Renal pelvis (tissue), 12 donors: ENCODE measurements around the gene ZDHHC18. TPM values are rescaled to one million over a fixed set of nuclear protein-coding genes. Genes with fewer than 3 reads are reported as not detected.

Source experiments
- DNase-seq: peaks from one replicate; pipeline ENCODE4 v3.0.0-alpha.2; 2013
- long read RNA-seq, 16 experiments: transcript quantifications; one replicate each; lab custom pipeline, GENCODE V29; 2026
- polyA plus RNA-seq, 3 donors: library from polyadenylated mRNA; unstranded; fragments of 120-200 nt; gene quantifications; one replicate each; pipeline ENCODE4 v1.2.1, GENCODE V29; 2013; ENCODE audit not compliant: insufficient read length in 3 of 3

ZDHHC18 gene, protein sequence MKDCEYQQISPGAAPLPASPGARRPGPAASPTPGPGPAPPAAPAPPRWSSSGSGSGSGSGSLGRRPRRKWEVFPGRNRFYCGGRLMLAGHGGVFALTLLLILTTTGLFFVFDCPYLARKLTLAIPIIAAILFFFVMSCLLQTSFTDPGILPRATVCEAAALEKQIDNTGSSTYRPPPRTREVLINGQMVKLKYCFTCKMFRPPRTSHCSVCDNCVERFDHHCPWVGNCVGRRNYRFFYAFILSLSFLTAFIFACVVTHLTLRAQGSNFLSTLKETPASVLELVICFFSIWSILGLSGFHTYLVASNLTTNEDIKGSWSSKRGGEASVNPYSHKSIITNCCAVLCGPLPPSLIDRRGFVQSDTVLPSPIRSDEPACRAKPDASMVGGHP
- 10 to 100 TPM; 22.9 to 25.9 (median 25.4) TPM for polyA plus RNA-seq
- long read RNA-seq, donor 1, full-length matches to known transcripts: 6 of 15 reads
- long read RNA-seq, donor 1, partial matches to known transcripts: 9 of 15 reads
- long read RNA-seq, donor 1, other reads (novel, unspliced or antisense): 0 of 15 reads
- long read RNA-seq, donor 2, full-length matches to known transcripts: 3 of 3 reads
- long read RNA-seq, donor 2, partial matches to known transcripts: 0 of 3 reads
- long read RNA-seq, donor 2, other reads (novel, unspliced or antisense): 0 of 3 reads
- long read RNA-seq, donor 3, full-length matches to known transcripts: 7 of 25 reads
- long read RNA-seq, donor 3, partial matches to known transcripts: 18 of 25 reads
- long read RNA-seq, donor 3, other reads (novel, unspliced or antisense): 0 of 25 reads
- long read RNA-seq, donor 4, full-length matches to known transcripts: 2 of 2 reads
- long read RNA-seq, donor 4, partial matches to known transcripts: 0 of 2 reads
- long read RNA-seq, donor 4, other reads (novel, unspliced or antisense): 0 of 2 reads
- long read RNA-seq, donor 5, full-length matches to known transcripts: 5 of 5 reads
- long read RNA-seq, donor 5, partial matches to known transcripts: 0 of 5 reads
- long read RNA-seq, donor 5, other reads (novel, unspliced or antisense): 0 of 5 reads
- long read RNA-seq, donor 6, full-length matches to known transcripts: 4 of 4 reads
- long read RNA-seq, donor 6, partial matches to known transcripts: 0 of 4 reads
- long read RNA-seq, donor 6, other reads (novel, unspliced or antisense): 0 of 4 reads
- long read RNA-seq, donor 7, full-length matches to known transcripts: 6 of 6 reads
- long read RNA-seq, donor 7, partial matches to known transcripts: 0 of 6 reads
- long read RNA-seq, donor 7, other reads (novel, unspliced or antisense): 0 of 6 reads
- long read RNA-seq, donor 8, full-length matches to known transcripts: 4 of 4 reads
- long read RNA-seq, donor 8, partial matches to known transcripts: 0 of 4 reads
- long read RNA-seq, donor 8, other reads (novel, unspliced or antisense): 0 of 4 reads
- long read RNA-seq, donor 9, full-length matches to known transcripts: 1 of 1 reads
- long read RNA-seq, donor 9, partial matches to known transcripts: 0 of 1 reads
- long read RNA-seq, donor 9, other reads (novel, unspliced or antisense): 0 of 1 reads
- long read RNA-seq, donor 10, full-length matches to known transcripts: 6 of 6 reads
- long read RNA-seq, donor 10, partial matches to known transcripts: 0 of 6 reads
- long read RNA-seq, donor 10, other reads (novel, unspliced or antisense): 0 of 6 reads
- long read RNA-seq, donor 11, full-length matches to known transcripts: 3 of 3 reads
- long read RNA-seq, donor 11, partial matches to known transcripts: 0 of 3 reads
- long read RNA-seq, donor 11, other reads (novel, unspliced or antisense): 0 of 3 reads
- long read RNA-seq, donor 12, full-length matches to known transcripts: 8 of 8 reads
- long read RNA-seq, donor 12, partial matches to known transcripts: 0 of 8 reads
- long read RNA-seq, donor 12, other reads (novel, unspliced or antisense): 0 of 8 reads
- long read RNA-seq, donor 13, full-length matches to known transcripts: 3 of 3 reads
- long read RNA-seq, donor 13, partial matches to known transcripts: 0 of 3 reads
- long read RNA-seq, donor 13, other reads (novel, unspliced or antisense): 0 of 3 reads
- long read RNA-seq, donor 14: 0 reads
- long read RNA-seq, donor 15, full-length matches to known transcripts: 7 of 19 reads
- long read RNA-seq, donor 15, partial matches to known transcripts: 12 of 19 reads
- long read RNA-seq, donor 15, other reads (novel, unspliced or antisense): 0 of 19 reads
- long read RNA-seq, donor 16, full-length matches to known transcripts: 2 of 2 reads
- long read RNA-seq, donor 16, partial matches to known transcripts: 0 of 2 reads
- long read RNA-seq, donor 16, other reads (novel, unspliced or antisense): 0 of 2 reads

DNA sequence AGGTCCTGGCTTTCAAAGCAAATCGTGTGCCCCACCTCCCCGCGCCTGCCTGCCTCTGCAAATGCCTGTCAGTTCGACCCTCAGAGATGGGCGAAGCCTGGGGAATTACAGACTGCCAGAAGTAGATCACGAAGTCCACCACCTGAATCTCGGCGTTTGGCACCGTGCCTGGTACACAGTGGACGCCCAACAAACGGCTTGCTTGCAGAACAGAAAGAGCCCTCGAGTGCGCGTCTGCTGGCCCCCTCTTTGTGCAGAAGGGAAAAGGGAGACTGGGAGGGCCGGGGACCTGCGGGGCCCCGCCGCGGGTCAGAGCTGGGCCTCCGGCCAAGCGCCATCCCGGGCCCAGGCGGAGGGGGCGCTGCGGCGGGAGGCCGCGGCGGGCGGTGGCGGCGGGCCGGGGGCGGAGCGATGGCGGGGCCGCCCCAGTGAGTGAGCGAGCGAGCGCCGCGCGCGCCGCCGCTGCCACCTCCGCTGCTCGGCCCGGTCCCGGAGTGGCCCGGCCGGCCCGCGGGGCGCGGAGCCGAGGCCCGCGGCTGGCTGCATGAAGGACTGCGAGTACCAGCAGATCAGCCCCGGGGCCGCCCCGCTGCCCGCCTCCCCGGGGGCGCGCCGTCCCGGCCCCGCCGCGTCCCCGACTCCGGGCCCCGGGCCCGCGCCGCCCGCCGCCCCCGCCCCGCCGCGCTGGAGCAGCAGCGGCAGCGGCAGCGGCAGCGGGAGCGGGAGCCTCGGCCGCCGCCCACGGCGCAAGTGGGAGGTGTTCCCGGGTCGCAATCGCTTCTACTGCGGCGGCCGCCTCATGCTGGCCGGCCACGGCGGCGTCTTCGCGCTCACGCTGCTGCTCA, at the start of gene ZDHHC18:
TSS of gene ZDHHC18 (plus strand) at position 428 of the 845 bp plus-strand sequence. CDS start at position 545, 117 bp downstream.
- DNase-seq: peak; percentile 61

DNA sequence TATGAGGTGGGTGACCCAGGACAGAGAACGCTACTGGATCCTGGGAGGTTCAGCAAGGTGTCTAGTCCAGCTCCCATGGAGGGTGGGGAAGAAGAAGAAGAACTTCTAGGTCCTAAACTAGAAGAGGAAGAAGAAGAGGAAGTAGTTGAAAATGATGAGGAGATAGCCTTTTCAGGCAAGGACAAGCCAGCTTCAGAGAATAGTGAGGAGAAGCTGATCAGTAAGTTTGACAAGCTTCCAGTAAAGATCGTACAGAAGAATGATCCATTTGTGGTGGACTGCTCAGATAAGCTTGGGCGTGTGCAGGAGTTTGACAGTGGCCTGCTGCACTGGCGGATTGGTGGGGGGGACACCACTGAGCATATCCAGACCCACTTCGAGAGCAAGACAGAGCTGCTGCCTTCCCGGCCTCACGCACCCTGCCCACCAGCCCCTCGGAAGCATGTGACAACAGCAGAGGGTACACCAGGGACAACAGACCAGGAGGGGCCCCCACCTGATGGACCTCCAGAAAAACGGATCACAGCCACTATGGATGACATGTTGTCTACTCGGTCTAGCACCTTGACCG, 47.3 kb upstream of the ZDHHC18 start:
- no peak for DNase-seq

DNA sequence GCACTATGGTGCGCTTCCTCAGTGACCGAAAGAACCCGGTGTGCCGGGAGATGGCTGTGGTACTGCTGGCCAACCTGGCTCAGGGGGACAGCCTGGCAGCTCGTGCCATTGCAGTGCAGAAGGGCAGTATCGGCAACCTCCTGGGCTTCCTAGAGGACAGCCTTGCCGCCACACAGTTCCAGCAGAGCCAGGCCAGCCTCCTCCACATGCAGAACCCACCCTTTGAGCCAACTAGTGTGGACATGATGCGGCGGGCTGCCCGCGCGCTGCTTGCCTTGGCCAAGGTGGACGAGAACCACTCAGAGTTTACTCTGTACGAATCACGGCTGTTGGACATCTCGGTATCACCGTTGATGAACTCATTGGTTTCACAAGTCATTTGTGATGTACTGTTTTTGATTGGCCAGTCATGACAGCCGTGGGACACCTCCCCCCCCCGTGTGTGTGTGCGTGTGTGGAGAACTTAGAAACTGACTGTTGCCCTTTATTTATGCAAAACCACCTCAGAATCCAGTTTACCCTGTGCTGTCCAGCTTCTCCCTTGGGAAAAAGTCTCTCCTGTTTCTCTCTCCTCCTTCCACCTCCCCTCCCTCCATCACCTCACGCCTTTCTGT, 46.0 kb upstream of the ZDHHC18 start:
- no peak for DNase-seq

DNA sequence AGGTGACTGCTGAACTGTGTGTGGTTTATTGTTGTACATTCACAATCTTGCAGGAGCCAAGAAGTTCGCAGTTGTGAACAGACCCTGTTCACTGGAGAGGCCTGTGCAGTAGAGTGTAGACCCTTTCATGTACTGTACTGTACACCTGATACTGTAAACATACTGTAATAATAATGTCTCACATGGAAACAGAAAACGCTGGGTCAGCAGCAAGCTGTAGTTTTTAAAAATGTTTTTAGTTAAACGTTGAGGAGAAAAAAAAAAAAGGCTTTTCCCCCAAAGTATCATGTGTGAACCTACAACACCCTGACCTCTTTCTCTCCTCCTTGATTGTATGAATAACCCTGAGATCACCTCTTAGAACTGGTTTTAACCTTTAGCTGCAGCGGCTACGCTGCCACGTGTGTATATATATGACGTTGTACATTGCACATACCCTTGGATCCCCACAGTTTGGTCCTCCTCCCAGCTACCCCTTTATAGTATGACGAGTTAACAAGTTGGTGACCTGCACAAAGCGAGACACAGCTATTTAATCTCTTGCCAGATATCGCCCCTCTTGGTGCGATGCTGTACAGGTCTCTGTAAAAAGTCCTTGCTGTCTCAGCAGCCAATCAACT, 45.2 kb upstream of the ZDHHC18 start:
- DNase-seq: no peak

DNA sequence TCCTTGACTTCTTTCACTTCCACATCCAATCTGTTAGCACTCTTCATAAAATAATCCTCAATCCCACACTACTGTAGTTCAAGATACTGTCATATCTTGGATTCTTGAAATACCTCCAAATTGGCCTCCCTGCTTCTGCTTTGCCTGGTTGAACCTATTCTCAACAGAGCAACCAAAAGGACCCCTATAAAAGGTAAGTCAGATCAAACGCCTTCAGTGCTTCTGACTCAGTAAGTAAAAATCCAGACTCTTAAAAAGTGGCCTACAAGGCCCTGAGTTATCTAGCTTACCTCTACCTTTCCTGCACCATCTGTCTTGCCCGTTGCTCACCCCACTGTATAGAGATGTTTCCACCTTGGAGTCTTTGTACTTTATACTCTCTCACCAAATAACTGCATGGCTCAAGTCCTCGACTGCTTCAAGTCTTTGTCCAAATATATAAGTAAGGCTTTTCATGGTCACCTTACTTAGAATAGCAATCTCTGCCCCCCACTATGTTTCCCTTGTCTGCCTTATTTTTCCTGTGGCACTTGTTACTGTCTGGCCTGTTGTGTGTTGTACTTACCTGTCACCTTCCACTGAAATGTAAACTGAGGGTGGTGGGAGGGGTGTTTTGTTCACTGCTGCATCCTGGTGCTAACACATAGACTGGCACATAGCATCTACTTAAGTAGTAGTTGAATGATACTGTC, 43.8 kb upstream of the ZDHHC18 start:
- DNase-seq: no peak

DNA sequence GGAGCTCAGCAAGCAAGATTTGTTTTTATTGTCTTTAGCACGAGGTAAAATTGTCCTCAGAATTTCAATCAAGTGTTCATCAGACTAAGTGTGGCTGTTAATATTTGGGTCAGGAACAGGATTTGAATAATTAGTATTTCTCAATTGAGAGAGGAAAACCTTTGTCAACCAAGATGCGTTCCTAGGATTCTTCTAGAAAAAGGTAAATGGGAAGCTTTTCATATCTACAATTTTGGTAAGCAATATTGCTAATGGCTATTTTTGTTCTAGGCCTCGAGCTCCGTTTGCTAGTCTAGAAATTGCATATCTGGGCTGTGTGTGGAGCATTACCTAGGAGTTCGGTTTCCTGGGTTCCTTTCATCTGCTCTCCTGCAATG, 42.9 kb upstream of the ZDHHC18 start:
- DNase-seq: no peak

DNA sequence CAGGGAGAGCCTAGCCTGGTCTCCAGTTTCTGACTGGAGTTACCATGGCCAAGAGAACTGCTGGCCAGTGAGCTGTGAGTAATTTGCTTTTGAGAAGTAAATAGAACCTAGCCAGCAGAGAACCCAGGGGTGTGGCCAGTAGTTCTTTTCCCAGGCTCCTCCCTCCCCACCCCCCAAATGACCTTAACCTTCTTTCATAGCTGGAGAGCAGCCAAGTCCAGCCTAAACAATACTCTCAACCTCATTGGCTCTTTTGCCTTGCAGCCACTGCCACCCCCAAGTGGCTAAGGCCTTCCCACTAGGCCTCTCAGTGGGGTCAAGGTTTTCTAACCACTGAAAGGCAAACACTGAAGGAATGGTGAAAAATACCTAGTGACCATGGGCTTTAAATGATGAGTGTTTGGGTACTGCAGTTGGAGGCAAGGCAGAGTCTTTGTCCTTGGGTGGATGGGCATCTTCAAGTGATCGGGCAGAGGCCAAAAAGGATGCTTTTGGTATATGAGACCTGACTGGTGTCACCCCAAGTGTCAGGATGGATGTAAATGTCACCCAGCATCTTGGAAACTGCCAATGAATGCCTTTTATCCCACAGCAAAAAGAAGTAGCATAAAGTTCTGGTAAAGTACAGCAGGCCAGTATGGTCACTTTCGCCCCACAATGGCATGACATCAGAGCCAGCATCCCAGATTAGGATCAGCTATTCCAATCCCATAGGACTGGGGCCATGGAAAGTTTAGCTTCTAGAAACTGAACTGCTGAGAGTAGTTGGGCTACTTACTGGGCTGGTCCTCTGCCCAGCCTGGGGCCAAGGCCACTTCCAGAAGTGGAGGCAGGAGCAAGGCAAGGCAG, 42.2 kb upstream of the ZDHHC18 start:
- DNase-seq: peak; percentile 65

DNA sequence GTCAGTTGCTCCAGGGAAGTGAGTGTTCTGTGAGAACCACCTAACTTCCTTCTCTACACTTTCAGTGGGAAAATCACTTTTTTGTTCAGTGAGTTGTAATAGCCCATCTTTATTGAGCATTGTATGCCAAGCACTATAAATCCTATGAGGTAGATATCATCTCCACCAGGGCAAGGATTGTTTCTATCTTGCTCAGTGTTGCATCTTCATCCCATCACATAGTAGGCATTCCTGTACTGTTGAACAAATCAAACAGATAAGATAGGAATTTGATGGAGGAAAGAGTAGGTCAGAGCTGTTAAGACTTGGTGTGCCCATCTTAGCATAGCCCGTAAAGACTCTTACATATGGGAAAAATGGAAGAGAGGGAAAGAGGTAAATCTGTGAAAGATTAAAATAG, 41.6 kb upstream of the ZDHHC18 start:
- DNase-seq: no peak

DNA sequence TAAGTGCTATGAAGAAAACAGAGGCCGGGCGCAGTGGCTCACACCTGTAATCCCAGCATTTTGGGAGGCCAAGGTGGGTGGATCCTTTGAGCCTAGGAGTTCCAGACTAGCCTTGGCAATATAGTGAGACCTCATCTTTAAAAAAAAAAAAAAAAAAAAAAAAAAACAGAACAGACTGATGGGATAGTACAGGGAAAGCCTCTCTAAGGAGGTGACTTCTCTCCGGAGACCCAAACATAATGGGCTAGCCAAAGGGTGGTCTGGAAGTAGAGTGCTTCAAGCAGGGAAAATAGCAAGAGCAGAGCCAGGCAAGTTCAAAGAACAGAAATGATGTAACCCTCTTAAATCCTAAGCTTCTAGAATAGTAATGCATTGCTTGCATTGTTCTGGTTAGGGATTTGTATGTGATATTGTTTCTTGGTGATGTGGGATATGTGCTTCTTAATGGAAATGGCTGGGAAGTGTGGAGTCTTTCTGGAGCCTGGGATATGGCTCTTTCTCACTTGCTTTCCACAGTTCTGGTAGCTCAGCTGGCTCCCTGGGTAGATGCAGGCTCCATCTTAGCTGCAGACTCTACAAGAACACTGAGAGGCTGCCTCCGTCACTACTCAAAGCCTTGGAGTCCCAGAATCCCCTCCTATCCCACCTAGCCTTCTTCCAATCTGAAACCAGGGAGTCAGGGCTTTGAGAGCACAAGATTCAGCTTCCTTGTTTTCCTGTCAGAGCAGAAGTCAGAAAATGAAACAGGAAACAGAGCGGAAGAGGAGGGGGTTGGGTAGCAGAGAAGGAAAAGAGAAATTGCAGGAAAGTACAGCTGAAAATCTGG, 40.7 kb upstream of the ZDHHC18 start:
- no peak for DNase-seq

DNA sequence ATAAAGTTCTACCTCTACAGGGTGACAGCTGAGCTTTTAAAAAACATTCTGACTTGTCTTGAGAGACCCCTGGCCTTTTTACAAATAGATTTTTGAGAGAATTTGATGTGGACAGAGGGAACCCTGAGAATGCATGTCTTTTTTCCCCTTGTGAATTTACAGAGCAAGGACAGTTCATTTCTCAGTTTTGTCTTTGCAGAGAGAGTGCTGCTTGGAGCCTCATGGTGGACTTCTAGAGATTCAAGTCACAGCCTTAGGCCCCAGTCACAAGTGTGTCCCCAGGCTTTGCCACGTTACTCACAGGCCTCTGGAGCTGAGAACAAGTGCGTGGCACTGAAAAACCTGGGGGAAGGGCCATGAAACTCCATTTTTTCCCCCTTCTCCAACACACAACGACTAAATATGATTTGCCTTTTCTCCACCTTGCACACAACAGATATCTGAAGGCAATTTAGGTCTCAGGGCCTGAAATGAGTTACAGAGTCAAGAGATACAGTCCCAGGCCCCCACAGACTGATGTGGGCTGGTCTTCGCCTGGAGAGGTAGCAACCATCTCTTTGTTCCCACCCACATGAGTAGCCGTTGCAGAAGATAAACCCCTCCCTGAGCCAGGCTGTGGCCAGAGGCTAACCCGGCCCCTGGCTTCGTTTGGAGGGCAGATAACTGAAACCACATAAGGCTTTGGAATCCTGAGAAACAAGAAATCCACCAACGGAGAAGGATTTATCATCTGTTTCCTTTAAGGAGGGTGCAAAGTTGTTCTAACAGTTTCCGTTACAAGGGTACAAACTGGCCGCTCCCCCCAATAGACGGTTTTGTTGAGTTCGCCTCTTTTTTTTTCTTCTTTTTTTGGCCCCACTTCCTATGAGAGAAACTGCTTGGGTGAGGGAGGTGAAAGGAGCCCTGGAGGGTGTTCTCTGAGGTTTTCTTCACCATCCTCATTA, 39.8 kb upstream of the ZDHHC18 start:
- DNase-seq: peak; percentile 58

DNA sequence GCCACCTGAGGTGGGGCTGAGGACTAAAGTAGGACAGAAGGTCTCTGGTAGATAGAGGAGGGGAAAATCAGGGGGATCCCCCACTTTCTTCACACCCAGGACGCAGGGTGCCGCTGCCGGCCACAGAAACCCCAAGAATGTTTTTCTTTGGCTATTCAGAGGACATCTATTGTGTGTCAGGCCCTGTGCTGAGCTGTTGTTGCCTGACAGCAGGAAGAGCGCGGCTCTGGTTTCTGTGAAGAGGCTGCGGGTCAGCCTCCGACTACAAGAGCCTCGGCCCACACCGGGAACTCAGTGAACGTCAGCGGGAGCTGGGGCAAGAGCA, 39.1 kb upstream of the ZDHHC18 start:
- no peak for DNase-seq

DNA sequence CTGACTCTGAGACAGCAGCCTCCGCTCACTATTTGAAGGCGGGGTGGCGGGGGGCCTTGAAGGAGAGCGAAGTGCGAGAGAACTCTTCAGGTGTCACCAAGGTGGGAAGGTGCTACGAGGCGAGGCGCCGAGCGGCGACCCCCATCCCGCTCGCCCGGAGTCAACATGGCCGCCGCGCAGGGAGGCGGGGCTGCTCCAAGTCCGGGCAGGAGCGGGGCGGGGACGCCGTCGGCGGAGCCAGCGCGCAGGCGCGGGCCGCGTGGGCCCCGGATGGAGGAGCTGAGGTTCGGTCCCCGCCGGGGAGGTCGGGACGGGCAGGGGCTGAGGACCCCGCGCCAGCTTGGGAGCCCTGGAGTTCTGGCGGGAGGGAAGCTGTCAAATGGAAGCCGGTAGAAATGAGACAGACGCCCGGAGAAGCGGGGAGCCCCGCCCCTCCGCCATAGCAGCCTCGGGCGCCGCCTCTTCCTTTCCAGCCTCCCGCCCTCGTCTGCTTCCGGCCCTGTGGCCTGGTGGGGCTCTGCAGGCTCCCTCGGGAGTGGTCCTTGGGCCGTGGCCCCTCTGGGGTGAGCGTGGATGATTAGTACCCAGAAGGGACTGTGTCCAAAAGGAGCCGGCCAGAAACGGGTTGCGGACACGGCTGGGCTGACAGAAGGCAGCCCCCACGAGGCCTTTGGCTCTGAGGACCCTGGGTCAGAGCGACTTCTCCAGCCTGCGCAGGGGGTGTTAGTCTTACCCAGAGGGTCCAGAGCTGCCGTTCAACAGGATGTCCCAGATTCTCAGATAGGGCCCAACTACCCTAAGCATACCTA, 38.6 kb upstream of the ZDHHC18 start, which contains the start of gene PIGV:
TSS of gene PIGV (plus strand) at position 245 of the 809 bp plus-strand sequence. CDS start 2,866 bp downstream, outside the sequence.
- peak; percentile 90 for DNase-seq

DNA sequence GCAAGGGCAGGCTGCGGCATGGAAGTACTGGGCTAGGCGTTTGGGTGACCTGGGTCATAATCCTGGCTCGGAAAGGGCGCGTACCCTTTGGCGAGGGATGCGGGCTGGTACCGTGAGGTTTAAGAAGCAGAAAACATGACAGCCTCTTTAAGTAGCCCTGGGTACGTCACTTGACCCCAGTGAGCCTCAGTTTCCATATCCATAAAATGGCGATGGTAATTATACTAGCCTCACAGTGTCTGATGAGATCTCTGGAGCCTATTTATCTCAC, 38.0 kb upstream of the ZDHHC18 start:
- no peak for DNase-seq
